Ramos (cell line): Measurements from ENCODE around the gene RBFOX2.

Source experiments
- in situ Hi-C: fragments of 300-500 bp; cut with MboI; formaldehyde crosslinking; loops from one replicate; pipeline ENCODE4 v1.14.3; 2022; ENCODE audit warnings: low sequenced_read_pairs; ENCODE audit not compliant: unreplicated experiment

RBFOX2 gene

GRCh38 chr22:35955546-35955945 lies 73.1 kb downstream of the RBFOX2 start:
- in situ Hi-C loops, result no loop called here

- in situ Hi-C loops, result no loop called here
These were observed 76.0 kb downstream of the RBFOX2 start for GRCh38 chr22:35952576-35952975.

GRCh38 chr22:35950262-35950661 lies 78.4 kb downstream of the RBFOX2 start:
- in situ Hi-C loops, result no loop called here

- in situ Hi-C loops, result no loop called here
These were observed 79.4 kb downstream of the RBFOX2 start for GRCh38 chr22:35949243-35949642.

GRCh38 chr22:35947794-35948425 lies 80.7 kb downstream of the RBFOX2 start:
- in situ Hi-C loops, result no loop called here

- in situ Hi-C loops, result no loop called here
These were observed 84.2 kb downstream of the RBFOX2 start for GRCh38 chr22:35944458-35944857.

GRCh38 chr22:35940166-35940565 lies 88.5 kb downstream of the RBFOX2 start:
- in situ Hi-C loops, result no loop called here

GRCh38 chr22:35938226-35938625 lies 90.4 kb downstream of the RBFOX2 start:
- in situ Hi-C loops, result no loop called here

- in situ Hi-C loops, result loop anchor here (5.0 kb wide), 1 partner anchor 136 kb away; no protein-coding TSS in a partner anchor
These were observed 97.7 kb downstream of the RBFOX2 start for GRCh38 chr22:35930933-35931332.

- in situ Hi-C loops, result loop anchor here (5.0 kb wide), 2 partner anchors 194 to 576 kb away; no protein-coding TSS in a partner anchor
These were observed 100.3 kb downstream of the RBFOX2 start for GRCh38 chr22:35928285-35928798.

GRCh38 chr22:35923026-35923425 lies 105.6 kb downstream of the RBFOX2 start:
- in situ Hi-C loops, result no loop called here

- in situ Hi-C loops, result no loop called here
These were observed 106.8 kb downstream of the RBFOX2 start for GRCh38 chr22:35921777-35922176.

- in situ Hi-C loops, result no loop called here
These were observed 107.6 kb downstream of the RBFOX2 start for GRCh38 chr22:35921044-35921443.

- in situ Hi-C loops, result loop anchor here (5.0 kb wide), 1 partner anchor 287 kb away; no protein-coding TSS in a partner anchor
These were observed 109.6 kb downstream of the RBFOX2 start for GRCh38 chr22:35919002-35919542.

- in situ Hi-C loops, result loop anchor here (5.0 kb wide), 1 partner anchor 286 kb away; no protein-coding TSS in a partner anchor
These were observed 110.2 kb downstream of the RBFOX2 start for GRCh38 chr22:35918456-35918855.

GRCh38 chr22:35917651-35918050 lies 111.0 kb downstream of the RBFOX2 start:
- in situ Hi-C loops, result loop anchor here (5.0 kb wide), 1 partner anchor 285 kb away; no protein-coding TSS in a partner anchor

GRCh38 chr22:35915477-35916013 lies 113.1 kb downstream of the RBFOX2 start:
- in situ Hi-C loops, result loop anchor here (5.0 kb wide), 1 partner anchor 283 kb away; no protein-coding TSS in a partner anchor

- in situ Hi-C loops, result loop anchor here (5.0 kb wide), 1 partner anchor 283 kb away; no protein-coding TSS in a partner anchor
These were observed 113.8 kb downstream of the RBFOX2 start for GRCh38 chr22:35914665-35915476.

GRCh38 chr22:35914357-35914664 lies 114.3 kb downstream of the RBFOX2 start:
- in situ Hi-C loops, result no loop called here

- in situ Hi-C loops, result no loop called here
These were observed 114.7 kb downstream of the RBFOX2 start for GRCh38 chr22:35913925-35914324.

GRCh38 chr22:35912658-35913057 lies 116.0 kb downstream of the RBFOX2 start:
- in situ Hi-C loops, result no loop called here
